PFSK-1 (cell line): ENCODE measurements around the gene ITPKB.

ENCODE experiments used
- FOXP2 ChIP-seq: optimal IDR thresholded peaks from 2 replicates; pipeline ENCODE3; 2011; ENCODE audit warnings: borderline replicate concordance, control low read depth, inconsistent platforms; ENCODE audit not compliant: insufficient read depth; ENCODE audit errors: extremely low read length, extremely low read depth
- POLR2AphosphoS5 ChIP-seq: IDR thresholded peaks from 2 replicates; pipeline ENCODE4 v1.6.1; 2012; ENCODE audit warnings: low read depth, mild to moderate bottlenecking, control low read depth, low read length, moderate library complexity
- REST ChIP-seq, 2 experiments: IDR thresholded peaks; 2 replicates each; pipeline versions ENCODE4 v1.6.1 to v1.8.0; 2011 to 2012; ENCODE audit warnings: low read depth in 2 of 2, low read length in 2 of 2, control low read depth in 1 of 2, inconsistent platforms in 1 of 2, mild to moderate bottlenecking in 1 of 2, moderate library complexity in 1 of 2; ENCODE audit not compliant: insufficient read depth in 1 of 2
- SIN3A ChIP-seq: IDR thresholded peaks from 2 replicates; pipeline ENCODE4 v1.6.1; 2012; ENCODE audit warnings: mild to moderate bottlenecking, low read length, moderate library complexity, borderline replicate concordance; ENCODE audit not compliant: insufficient read depth
- TAF1 ChIP-seq: IDR thresholded peaks from 2 replicates; pipeline ENCODE4 v1.6.1; 2012; ENCODE audit warnings: low read length, control low read depth, borderline replicate concordance; ENCODE audit not compliant: insufficient read depth

- TF ChIP-seq POLR2AphosphoS5 (no peak), REST (IDR thresholded peaks at IDR 0.05; ENCODE audit: insufficient read depth in 1 of 2, low read depth in 2 of 2, low read length in 2 of 2) (no peak), SIN3A (no peak), TAF1 (no peak), FOXP2 (no peak)
Observed at GRCh38 chr1:226688808-226689207, 50.3 kb downstream of the ITPKB start.
